GM20000 (cell line): Measurements from ENCODE around the gene CHRM5.
"Not testable (repeated sequence)": the region's sequence is repeated elsewhere in the genome, so short reads cannot be mapped to it uniquely, and the experiment has no call there.

Source experiments
- DNase-seq: peaks from one replicate; pipeline ENCODE4 v3.0.0; 2012; ENCODE audit warnings: low spot score
- TF ChIP-seq, protein P1 (sequence below): IDR thresholded peaks from 2 replicates; pipeline ENCODE4 v1.5.1; 2012; ENCODE audit warnings: mild to moderate bottlenecking, control low read depth; ENCODE audit errors: extremely low read depth, missing control alignments

CHRM5 gene

DNA sequence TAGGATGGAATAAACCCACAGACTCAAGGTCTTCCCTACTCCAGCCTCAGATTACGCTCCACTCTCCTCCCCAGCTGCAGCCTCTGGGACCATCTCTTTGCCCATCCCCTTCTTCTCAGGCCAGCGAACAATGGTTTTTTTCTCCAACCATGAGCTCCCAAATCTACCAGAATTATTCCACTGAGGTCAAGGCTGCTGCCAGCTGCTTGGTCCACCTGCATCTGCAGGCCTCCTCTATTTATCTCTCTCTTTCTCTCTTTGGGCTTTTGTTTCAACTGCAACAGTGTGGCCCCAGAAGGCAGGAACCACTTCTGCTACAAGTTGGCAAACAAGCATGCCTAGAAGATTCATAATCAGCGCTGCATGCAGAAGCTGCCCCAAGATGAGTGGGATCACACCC, 19.1 kb downstream of the CHRM5 start:
- TF ChIP-seq, protein P1, sequence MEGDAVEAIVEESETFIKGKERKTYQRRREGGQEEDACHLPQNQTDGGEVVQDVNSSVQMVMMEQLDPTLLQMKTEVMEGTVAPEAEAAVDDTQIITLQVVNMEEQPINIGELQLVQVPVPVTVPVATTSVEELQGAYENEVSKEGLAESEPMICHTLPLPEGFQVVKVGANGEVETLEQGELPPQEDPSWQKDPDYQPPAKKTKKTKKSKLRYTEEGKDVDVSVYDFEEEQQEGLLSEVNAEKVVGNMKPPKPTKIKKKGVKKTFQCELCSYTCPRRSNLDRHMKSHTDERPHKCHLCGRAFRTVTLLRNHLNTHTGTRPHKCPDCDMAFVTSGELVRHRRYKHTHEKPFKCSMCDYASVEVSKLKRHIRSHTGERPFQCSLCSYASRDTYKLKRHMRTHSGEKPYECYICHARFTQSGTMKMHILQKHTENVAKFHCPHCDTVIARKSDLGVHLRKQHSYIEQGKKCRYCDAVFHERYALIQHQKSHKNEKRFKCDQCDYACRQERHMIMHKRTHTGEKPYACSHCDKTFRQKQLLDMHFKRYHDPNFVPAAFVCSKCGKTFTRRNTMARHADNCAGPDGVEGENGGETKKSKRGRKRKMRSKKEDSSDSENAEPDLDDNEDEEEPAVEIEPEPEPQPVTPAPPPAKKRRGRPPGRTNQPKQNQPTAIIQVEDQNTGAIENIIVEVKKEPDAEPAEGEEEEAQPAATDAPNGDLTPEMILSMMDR, result no peak
- no peak for DNase-seq

DNA sequence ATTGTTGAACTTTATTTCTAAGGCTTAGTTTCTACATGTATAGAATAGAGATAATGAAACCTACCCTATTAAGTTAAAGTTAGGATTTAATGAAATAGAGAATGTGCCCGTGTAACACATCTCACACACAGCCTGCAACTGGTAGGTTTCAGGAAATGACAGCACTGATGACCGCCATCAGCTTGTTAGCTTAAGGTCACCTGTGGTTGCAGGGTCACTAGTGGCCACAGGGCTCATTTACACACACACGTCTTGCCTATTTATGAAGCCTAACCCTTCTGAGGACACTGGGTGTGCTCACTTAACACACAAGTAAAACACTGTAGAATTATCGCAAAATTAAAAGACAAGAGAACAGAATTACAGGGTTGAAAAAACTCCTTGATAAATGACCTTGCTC, 20.1 kb downstream of the CHRM5 start:
- no peak for DNase-seq
- TF ChIP-seq, protein P1, result no peak

DNA sequence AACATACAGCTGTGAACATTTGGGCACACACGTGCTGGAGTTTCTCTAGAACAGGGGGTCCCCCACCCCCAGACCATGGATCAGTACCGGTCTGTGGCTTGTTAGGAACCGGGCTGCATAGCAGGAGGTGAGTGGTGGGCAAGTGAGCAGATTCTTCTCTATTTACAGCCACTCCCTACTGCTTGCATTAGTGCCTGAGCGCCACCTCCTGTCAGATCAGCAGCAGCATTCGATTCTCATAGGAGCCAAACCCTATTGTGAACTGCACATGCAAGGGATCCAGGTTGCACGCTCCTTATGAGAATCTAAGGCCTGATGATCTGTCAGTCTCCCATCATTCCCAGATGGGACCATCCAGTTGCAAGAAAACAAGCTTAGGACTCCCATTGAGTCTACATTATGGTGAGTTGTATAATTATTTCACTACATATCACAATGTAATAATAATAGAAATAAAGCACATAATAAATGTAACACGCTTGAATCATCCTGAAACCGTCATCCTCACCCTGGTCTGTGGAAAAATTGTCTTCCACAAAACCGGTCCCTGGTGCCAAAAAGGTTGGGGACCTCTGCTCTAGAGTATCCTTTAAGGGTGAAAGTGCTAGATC, 25.8 kb downstream of the CHRM5 start:
- DNase-seq, result no peak

DNA sequence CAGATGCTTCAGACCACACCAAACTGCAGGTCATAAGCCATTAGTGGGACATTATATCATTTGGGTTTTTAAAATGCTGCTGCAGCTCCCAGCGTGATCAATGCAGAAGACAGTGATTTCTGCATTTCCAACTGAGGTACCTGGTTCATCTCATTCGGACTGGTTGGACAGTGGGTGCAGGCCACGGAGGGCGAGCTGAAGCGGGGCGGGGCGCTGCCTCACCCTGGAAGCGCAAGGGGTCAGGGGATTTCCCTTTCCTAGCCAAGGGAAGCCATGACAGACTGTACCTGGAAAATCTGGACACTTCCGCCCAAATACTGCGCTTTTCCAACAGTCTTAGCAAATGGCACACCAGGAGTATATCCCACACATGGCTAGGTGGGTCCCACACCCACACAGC, 27.4 kb downstream of the CHRM5 start:
- not testable (repeated sequence) for DNase-seq

More for the DNA sequence above, 25.8 kb downstream of the CHRM5 start:
- TF ChIP-seq, protein P1, result peak; percentile 12

DNA sequence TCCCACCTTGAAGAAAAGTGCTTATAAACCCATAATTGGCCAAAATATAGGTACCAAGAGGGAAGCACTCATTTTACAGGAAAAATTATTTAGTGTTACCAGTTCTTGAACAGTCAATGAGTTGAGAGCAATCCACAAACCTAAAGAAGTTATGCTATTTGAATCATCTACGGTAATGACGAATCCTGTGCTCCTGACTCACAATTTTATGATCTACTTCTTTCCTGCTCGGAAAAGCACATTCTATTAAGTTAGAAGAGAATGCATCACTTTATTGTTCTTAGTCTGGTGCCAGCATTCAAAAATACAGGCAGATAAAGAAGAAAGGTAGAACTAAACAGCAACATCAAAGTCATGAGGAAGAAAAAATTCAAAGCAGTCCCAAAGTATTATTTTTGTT, 33.2 kb downstream of the CHRM5 start:
- TF ChIP-seq, protein P1, result no peak
- no peak for DNase-seq

DNA sequence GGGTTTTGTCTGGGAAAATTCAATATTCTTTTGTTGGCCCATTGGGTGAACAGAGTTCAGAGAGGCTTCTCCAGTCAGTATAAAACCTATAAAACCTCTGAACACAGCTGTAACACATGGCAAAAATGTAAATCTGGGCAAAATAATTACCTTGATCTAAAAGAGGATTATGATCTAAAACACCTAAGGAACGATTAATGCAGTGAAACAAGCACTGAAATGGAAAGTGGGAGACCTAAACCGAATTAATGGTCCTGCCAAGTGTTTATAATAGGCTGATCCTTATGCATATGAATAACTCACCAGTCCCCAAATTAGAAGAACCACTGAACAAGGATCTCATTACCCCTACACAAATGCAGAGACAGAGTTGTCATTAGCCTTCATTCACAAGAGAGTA, 38.1 kb downstream of the CHRM5 start:
- TF ChIP-seq, protein P1, result no peak
- no peak for DNase-seq

DNA sequence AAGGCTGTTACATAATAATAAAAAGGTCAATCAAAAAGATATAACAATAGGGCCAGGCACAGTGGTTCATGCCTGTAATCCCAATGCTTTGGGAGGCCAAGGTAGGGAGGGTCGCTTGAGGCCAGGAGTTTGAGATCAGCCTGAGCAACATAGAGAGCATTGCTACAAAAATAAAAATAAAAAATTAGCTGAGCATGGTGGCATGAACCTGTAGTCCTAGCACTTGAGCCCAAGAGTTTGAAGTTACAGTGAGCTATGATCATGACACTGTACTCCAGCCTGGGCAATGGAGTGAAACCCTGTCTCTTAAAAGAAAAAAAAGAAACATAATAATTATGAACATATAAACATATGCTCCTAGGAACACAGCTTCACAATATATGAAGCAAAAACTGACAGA, 41.4 kb downstream of the CHRM5 start:
- DNase-seq, result no peak
- TF ChIP-seq, protein P1, result no peak

DNA sequence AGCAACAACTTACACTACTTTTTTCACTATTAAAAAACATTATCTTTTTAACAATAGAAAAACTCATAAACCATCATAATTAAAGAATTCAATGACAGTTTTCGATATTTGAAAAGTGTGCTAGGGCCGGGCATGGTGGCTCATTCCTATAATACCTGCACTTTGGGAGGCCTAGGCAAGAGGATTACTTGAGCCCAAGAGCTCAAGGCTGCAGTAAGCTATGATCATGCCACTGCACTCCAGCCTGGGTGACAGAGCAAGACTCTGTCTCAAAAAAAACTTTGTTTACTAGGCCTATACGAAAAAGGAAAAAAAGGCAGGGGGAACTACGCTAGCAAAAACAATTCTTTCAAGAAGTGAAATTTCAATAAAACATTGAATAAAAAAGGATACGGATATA, 42.6 kb downstream of the CHRM5 start:
- no peak for DNase-seq
- TF ChIP-seq, protein P1, result no peak
